Measurements from ENCODE around the gene ABRACL.
"Not testable (repeated sequence)": the region's sequence is repeated elsewhere in the genome, so short reads cannot be mapped to it uniquely, and the experiment has no call there.

ABRACL gene, protein sequence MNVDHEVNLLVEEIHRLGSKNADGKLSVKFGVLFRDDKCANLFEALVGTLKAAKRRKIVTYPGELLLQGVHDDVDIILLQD

GRCh38 chr6:139028658-139029469, at the start of gene ABRACL:
TSS of gene ABRACL (plus strand) at chr6:139028745. CDS start at chr6:139034161, 5,416 bp downstream.
- peak; percentile 71 for DNase-seq (ENCODE audit: low spot score)

- DNase-seq (ENCODE audit: low spot score), result no peak
These were observed 49.2 kb upstream of the ABRACL start for GRCh38 chr6:138979365-138979764.

GRCh38 chr6:138979813-138980668, 48.5 kb upstream of the ABRACL start:
- no peak for DNase-seq (ENCODE audit: low spot score)

DNA sequence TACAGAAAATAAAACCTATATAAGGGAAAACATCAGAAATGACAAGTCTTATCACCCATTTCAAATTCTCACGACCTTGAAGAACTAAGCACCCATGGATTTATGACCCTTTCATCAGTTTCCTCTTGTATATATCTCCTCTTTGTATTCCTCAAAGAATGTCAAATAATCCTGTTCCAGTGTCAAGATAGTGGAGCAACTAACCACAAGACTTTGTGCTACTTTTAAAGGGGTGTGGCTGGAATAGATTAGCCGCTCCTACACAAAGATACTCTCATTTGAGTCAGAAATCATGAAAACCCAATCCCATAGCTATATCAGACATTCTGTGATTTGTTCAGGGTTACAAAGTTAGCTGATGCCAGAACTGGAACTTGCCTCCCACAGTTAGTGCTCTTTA, 47.1 kb upstream of the ABRACL start:
- no peak for DNase-seq (ENCODE audit: low spot score)

DNA sequence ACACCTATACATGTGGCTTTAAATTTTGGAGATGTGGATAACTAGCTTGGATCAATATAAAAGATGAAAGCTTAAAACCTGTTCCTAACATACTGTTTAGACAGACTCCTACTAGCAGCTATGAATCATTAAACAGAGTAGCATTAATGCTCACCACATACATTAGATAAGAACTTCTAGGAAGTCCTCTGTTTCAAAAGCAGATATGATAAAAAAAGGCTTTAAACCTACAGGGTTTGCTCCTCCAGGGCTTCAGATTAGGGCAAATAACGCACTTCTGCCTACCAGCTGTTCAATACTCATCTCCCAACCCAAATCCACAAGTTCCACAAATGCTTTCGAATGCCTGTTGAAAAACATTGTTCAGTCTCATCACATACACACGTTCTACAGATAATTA, 42.0 kb upstream of the ABRACL start:
- peak; percentile 57 for DNase-seq (ENCODE audit: low spot score)

DNA sequence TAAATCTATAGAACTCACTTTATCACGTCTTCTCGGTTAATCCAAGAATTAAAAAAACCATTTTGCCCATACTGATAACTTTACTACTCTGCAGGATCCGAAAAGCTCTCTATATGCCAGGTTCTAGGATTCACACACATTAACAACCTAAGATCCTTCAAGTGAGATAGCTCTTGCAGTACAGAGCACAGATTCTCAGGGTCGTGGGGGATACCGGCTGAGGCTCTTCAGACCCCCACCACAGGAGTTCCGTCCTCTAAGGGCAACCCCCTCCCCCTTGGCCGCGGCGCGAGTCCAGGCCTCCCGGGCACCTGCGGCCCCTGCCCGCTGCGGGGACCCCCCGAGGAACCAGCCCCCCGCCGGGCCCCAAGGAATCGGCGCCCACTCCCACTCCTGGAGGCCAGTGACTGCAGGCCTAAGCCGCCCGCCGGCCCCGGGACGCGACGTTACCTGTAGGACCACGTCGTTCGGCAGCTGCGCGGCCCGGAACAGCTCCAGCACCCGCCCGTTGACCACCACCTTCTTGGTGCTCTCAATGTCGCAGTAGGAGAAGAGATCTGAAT, 41.4 kb upstream of the ABRACL start:
- no peak for DNase-seq (ENCODE audit: low spot score)

- peak; percentile 91 for DNase-seq (ENCODE audit: low spot score)
These were observed 40.7 kb upstream of the ABRACL start, which contains the start of gene REPS1 for GRCh38 chr6:138987643-138988468. TSS of gene REPS1 (minus strand) at chr6:138988253. CDS start at chr6:138987682, 571 bp downstream.

DNA sequence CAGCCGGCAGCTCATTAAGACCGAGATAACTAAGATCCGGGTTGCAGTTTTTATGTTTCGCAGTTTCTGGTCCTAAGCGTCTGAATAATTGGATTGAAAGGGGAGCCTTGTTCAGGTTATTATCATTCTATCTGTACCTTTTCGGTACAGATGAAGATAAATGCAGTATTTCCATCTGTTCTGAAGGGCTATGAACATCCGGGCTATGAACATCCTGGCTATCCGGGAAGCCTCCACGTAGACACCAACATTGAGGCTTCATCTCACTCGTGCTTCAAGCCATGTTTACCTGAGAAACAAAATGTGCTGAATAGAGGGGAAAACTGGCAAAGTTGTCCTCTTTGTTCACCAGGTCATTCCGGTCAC, 40.1 kb upstream of the ABRACL start:
- no peak for DNase-seq (ENCODE audit: low spot score)

- no peak for DNase-seq (ENCODE audit: low spot score)
These were observed 39.2 kb upstream of the ABRACL start for GRCh38 chr6:138989098-138989983.

- no peak for DNase-seq (ENCODE audit: low spot score)
These were observed 37.3 kb upstream of the ABRACL start for GRCh38 chr6:138991206-138991605.

DNA sequence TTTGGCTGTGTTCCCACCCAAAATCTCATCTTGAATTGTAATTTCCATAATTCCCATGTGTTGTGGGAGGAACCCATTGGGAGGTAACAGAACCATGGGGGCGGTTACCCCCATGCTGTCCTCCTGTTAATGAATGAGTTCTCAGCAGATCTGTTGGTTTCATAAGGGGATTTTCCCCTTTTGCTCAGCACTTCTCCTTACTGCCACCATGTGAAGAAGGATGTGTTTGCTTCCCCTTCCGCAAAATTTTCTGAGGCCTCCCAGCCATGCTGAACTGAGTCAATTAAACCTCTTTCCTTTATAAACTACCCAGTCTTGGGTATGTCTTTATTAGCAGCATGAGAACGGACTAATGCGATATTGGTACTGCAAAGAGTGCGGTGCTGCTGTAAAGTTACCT, 35.6 kb upstream of the ABRACL start:
- DNase-seq (ENCODE audit: low spot score), result not testable (repeated sequence)

DNA sequence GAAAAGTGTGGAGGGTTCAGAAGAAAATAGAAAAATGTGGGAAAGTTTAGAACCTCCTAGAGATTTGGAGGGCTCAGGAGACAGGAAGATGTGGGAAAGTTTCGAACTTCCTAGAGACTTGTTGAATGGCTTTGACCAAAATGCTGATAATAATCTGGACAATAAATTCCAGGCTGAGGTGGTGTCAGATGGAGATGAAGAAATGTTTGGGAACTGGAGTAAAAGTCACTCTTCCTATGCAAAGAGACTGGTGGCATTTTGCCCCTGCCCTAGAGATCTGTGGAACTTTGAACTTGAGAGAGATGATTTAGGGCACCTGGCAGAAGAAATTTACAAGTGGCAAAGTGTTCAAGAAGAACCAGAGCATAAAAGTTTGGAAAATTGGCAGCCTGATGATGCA, 35.1 kb upstream of the ABRACL start:
- DNase-seq (ENCODE audit: low spot score), result not testable (repeated sequence)

DNA sequence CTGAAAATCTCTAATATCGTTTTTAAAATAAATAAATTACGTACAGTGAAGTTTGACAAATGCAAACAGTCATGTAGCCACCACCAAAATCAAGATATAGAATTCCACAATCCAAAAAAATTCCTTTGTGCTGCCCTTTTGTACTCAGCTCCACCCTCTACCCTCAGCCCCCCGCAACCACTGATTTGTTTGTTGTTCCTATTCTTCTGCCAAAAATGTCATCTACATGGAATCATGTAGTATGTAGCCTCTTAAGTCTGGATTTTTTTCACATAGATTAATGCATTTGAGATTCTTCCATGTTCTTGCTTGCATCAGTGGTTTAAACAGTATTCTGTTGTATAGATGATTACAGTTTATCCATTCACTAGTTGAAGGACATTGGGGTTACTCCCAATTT, 32.0 kb upstream of the ABRACL start:
- no peak for DNase-seq (ENCODE audit: low spot score)

DNA sequence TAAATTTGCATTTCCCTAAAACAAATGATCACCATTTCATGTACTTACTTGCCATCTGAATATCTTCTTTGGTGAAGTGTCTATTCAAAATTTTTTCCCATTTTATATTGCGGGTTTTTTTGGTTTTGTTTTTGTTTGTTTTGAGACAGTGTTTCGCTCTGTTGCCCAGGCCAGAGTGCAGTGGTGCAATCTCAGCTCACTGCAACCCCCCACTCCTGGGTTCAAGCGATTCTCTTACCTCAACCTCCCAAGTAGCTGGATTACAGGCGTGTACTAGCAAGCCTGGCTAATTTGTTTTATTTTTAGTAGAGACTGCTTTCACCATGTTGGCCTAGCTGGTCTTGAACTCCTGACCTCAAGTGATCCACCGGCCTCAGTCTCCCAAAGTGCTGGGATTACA, 31.4 kb upstream of the ABRACL start:
- DNase-seq (ENCODE audit: low spot score), result no peak

DNA sequence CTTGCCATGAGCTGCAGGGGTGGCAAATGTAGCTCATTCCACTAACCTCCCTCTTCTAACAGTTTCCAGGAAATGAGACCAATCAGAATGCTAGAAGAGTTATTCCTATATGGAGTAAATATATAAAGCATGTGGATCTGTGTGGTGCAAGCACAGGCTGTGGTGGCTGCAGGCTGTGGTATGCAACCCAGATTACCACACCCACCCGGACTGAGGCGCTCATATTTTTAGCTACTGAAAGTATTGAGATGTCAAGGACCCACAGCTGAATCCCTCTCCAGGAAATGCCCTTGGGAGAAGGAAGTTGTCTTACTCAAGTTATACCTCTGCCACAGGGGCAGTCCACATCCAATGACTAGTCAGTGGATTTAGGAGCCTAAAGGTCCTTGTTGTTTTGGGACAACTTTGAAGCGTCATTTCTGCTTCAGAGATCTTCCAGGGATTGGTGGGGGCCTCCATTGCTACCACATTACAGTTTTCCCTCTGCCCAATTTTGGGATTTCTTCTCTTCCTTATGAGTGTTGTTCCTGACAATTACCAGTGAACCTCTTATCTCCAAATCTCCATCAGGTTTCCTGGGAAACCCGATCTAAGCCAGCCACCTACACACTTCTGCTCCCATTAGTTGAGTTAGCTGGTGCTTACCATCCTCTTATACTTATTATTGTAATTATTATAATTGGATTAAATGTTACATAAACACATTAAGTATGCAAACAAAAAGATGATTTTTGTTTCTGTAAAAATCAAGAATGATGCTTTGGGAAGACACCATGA, 28.4 kb upstream of the ABRACL start:
- DNase-seq (ENCODE audit: low spot score), result no peak

DNA sequence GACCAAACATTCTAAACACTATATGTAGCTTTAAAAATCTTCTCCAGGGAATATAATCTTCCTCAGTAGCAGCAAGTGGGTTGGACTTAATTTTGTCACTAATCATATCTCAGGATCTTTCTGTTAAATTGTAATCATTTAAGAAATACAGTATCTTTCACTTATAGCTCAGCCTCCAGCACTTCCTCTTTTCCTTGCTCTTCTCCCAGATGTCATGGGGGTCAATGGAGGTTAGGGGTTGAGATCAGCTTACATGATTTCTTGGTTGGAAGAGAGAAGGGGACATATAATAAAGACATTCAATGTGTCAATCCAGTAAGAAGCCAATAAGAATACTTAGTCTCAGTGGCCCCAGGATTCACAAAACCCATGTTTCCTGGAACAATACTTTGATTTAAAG, 24.8 kb upstream of the ABRACL start:
- DNase-seq (ENCODE audit: low spot score), result no peak

DNA sequence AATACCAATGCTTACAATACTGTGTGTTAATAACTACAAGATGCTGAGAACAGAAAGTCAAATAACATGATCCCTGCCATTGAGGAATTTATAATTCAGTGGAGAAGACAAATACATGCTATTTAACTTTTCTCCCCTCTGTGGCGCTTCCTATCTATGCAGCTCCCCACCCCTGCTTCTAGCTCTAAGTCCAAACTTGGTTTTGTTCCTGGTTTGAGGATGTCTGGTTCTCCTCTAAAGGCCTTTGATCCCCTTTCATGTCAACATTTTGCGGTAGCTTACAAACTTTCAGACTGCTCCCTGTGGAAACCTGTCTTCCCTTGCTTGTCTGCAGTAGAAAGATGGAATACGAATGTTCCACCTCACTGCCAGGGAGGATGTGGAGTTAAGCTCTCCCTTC, 22.1 kb upstream of the ABRACL start:
- no peak for DNase-seq (ENCODE audit: low spot score)

- DNase-seq (ENCODE audit: low spot score), result no peak
These were observed 21.1 kb upstream of the ABRACL start for GRCh38 chr6:139007428-139007827.

GRCh38 chr6:139008117-139008516, 20.4 kb upstream of the ABRACL start:
- no peak for DNase-seq (ENCODE audit: low spot score)

- no peak for DNase-seq (ENCODE audit: low spot score)
These were observed 17.9 kb upstream of the ABRACL start for GRCh38 chr6:139010674-139011073.

Measured in CD4-positive, alpha-beta T cell treated with Interleukin-2 at 100 ng/mL for 4 hours (primary cell).